ENCODE measurements around the gene ADAMTS15. TPM values are rescaled to one million over a fixed set of nuclear protein-coding genes. Genes with fewer than 3 reads are reported as not detected.

The ADAMTS15 gene
- total and polyA plus RNA-seq, 2 of the 4 experiments (the other 2 are of a cell fraction): 3.0 to 5.0 TPM

- no peaks in the 10 kb centered on the region for H3K9me3 ChIP-seq (ENCODE audit: control insufficient read depth, insufficient read depth, low read length)
- CTCF ChIA-PET: interaction anchor here (0.6 to 3.7 kb wide), 3 partner anchors 7 to 14 kb away, joined by 3 to 11 read pairs (median 6); no protein-coding TSS in a partner anchor
- WGBS, 2 experiments (ENCODE audit: extremely low coverage in 2 of 2, insufficient read length in 1 of 2): no CpG with 5 or more reads among the region's 10 CpGs
- in situ Hi-C loops (cut with MboI; ENCODE audit: low sequenced_read_pairs): no loop called here
- H2BK15ac ChIP-seq (ENCODE audit: low read depth, low read length): peak overlapping the region; percentile 93; the same call in 2 of the 3 replicates
- dilution Hi-C loops (cut with HindIII; ENCODE audit: low sequenced_read_pairs, unreplicated experiment): no loop called here
- TF ChIP-seq MXI1 (IDR thresholded peaks at IDR 0.05; ENCODE audit: borderline replicate concordance, low read depth, low read length) (no peak), NFE2L2 (IDR thresholded peaks at IDR 0.05; ENCODE audit: low read depth, low read length) (no peak), MAFK (IDR thresholded peaks at IDR 0.05; ENCODE audit: low read depth, low read length) (no peak), USF2 (IDR thresholded peaks at IDR 0.05; ENCODE audit: low read depth, low read length) (peak; percentile 53; the same call in 1 of the 2 replicates), SMC3 (IDR thresholded peaks at IDR 0.05; ENCODE audit: low read depth, low read length) (peak; percentile 32; the same call in 1 of the 2 replicates), RFX5 (IDR thresholded peaks at IDR 0.05; ENCODE audit: low read depth, low read length) (no peak), MAZ (IDR thresholded peaks at IDR 0.05; ENCODE audit: borderline replicate concordance, low read depth, low read length) (no peak), CEBPB (IDR thresholded peaks at IDR 0.05; ENCODE audit: low read depth, low read length) (no peak), BHLHE40 (IDR thresholded peaks at IDR 0.05; ENCODE audit: low read depth, low read length) (peak; percentile 76), POLR2A (IDR thresholded peaks at IDR 0.05; ENCODE audit: low read depth, low read length) (no peak), FOS (IDR thresholded peaks at IDR 0.05; ENCODE audit: low read depth, low read length) (peak; percentile 82), CHD1 (IDR thresholded peaks at IDR 0.05; ENCODE audit: low read depth, low read length) (no peak), RCOR1 (IDR thresholded peaks at IDR 0.05; ENCODE audit: insufficient replicate concordance, low read length) (peak; percentile 93), RAD21 (IDR thresholded peaks at IDR 0.05; ENCODE audit: low read length) (peak; percentile 23; the same call in 1 of the 2 replicates), CTCF (conservative IDR thresholded peaks at IDR 0.05; ENCODE audit: low read depth, low read length) (no peak)
- TF ChIP-seq, protein P1, sequence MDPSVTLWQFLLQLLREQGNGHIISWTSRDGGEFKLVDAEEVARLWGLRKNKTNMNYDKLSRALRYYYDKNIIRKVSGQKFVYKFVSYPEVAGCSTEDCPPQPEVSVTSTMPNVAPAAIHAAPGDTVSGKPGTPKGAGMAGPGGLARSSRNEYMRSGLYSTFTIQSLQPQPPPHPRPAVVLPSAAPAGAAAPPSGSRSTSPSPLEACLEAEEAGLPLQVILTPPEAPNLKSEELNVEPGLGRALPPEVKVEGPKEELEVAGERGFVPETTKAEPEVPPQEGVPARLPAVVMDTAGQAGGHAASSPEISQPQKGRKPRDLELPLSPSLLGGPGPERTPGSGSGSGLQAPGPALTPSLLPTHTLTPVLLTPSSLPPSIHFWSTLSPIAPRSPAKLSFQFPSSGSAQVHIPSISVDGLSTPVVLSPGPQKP (IDR thresholded peaks at IDR 0.05; ENCODE audit: borderline replicate concordance, low read depth, low read length): no peak
- peak overlapping the region; percentile 76 for H4K5ac ChIP-seq (ENCODE audit: low read depth, low read length)
- H3K23ac ChIP-seq (ENCODE audit: low read depth, low read length): peak overlapping the region; percentile 92
- H3K36me3 ChIP-seq (ENCODE audit: control insufficient read depth, insufficient read depth, low read length): no peaks in the 10 kb centered on the region
- ATAC-seq (ENCODE audit: low read depth): peak; percentile 37
- no peaks in the 10 kb centered on the region; the same call in 1 of the 2 replicates for H4K20me1 ChIP-seq (ENCODE audit: insufficient read depth, low read length)
- POLR2A ChIA-PET (ENCODE audit: unreplicated experiment): no interaction called here
- no peaks in the 10 kb centered on the region for H3K79me1 ChIP-seq (ENCODE audit: low read depth in 1 of 2, low read length in 2 of 2)
- H4K91ac ChIP-seq (ENCODE audit: insufficient read depth, low read depth, low read length): peak overlapping the region; percentile 87
- H2BK5ac ChIP-seq (ENCODE audit: low read depth, low read length, poor library complexity, severe bottlenecking): peak overlapping the region; percentile 84
- H2AFZ ChIP-seq (replicated peaks; ENCODE audit: low read length, poor library complexity): peak overlapping the region; percentile 72
- H3K56ac ChIP-seq (ENCODE audit: extremely low read depth, insufficient read depth, low read length): peak overlapping the region; percentile 68; the same call in 1 of the 2 replicates
- peak overlapping the region; percentile 91 for H2AK9ac ChIP-seq (replicated peaks; ENCODE audit: low read depth, low read length, poor library complexity)
- peak overlapping the region; percentile 56; the same call in 1 of the 2 replicates for H3K9ac ChIP-seq (ENCODE audit: low read depth, low read length)
- H2BK20ac ChIP-seq (ENCODE audit: low read depth, low read length): peak overlapping the region; percentile 83
- peak overlapping the region; percentile 71 to 85 for H4K8ac ChIP-seq (ENCODE audit: low read depth in 2 of 2, low read length in 2 of 2)
- peak overlapping the region; percentile 95 for H2BK120ac ChIP-seq (ENCODE audit: low read depth, low read length)
- DNase-seq: peak; percentile 97
- peak overlapping the region; percentile 91 for H3K14ac ChIP-seq (replicated peaks; ENCODE audit: low read depth, low read length)
- H3K4me3 ChIP-seq (ENCODE audit: insufficient read depth, low read depth, low read length): no peak overlapping the region
- peak overlapping the region; percentile 95 for H2AK5ac ChIP-seq (ENCODE audit: low read depth, low read length)
- H3K4me1 ChIP-seq (ENCODE audit: control insufficient read depth, insufficient read depth, low read length): peaks cover 28% of the 10 kb centered on the region
- H3K27me3 ChIP-seq (ENCODE audit: control insufficient read depth, insufficient read depth, low read length): no peaks in the 10 kb centered on the region
- peak overlapping the region; percentile 46 for H3K18ac ChIP-seq (ENCODE audit: low read depth, low read length)
- no TSS peak for BruUV-seq (replicated peaks)
- H3K9me1 ChIP-seq (ENCODE audit: insufficient read depth, low read length): peaks cover 16% of the 10 kb centered on the region
- intact Hi-C loops (cut with micrococcal nuclease): loop anchor here (1.0 to 5.0 kb wide), 3 partner anchors 45 to 304 kb away; no protein-coding TSS in a partner anchor
- peak overlapping the region; percentile 13; the same call in 1 of the 2 replicates for H3K4me2 ChIP-seq (ENCODE audit: low read depth, low read length)
- H3K4ac ChIP-seq (ENCODE audit: low read depth, low read length): peak overlapping the region; percentile 86
- peak overlapping the region; percentile 95 for H3K27ac ChIP-seq (ENCODE audit: insufficient read depth, low read length)
These were observed 75.2 kb downstream of the ADAMTS15 start for GRCh38 chr11:130523609-130524008.

Data from IMR-90 (cell line).